Vagina (tissue), 2 donors: ENCODE results near the gene DNAAF1.

Source experiments
- CTCF ChIP-seq, 3 experiments: fragments of 450-650 bp in 2 of 3; fragments of 200-600 bp in 1 of 3; sonication (generic) in 1 of 3; IDR thresholded peaks; one replicate each; pipeline ENCODE4 v1.5.1; 2017 to 2019; ENCODE audit warnings: antibody characterized with exemption in 3 of 3, mild to moderate bottlenecking in 2 of 3, moderate library complexity in 2 of 3
- POLR2A ChIP-seq, 2 donors: fragments of 450-650 bp; IDR thresholded peaks; one replicate each; pipeline ENCODE4 v1.6.1; 2017; ENCODE audit warnings: antibody characterized with exemption in 2 of 2, mild to moderate bottlenecking in 2 of 2, moderate library complexity in 2 of 2

- TF ChIP-seq CTCF (IDR thresholded peaks at IDR 0.05) (no peak), POLR2A (IDR thresholded peaks at IDR 0.05) (no peak)
Measured at GRCh38 chr16:84159007-84159406, 13.9 kb downstream of the DNAAF1 start.
